ENCODE data around the gene ATP6AP1.

ATP6AP1 gene

GRCh38 chrX:154471839-154472684, 43.6 kb downstream of the ATP6AP1 start:
- no peak overlapping the region for H3K4me3 ChIP-seq (replicated peaks; ENCODE audit: low read depth, low read length)
- DNase-seq (ENCODE audit: extremely low read depth, low read depth), result no peak
- no peak for TF ChIP-seq CTCF (IDR thresholded peaks at IDR 0.05; ENCODE audit: low read depth, low read length, missing control alignments)

GRCh38 chrX:154472685-154473632, 44.5 kb downstream of the ATP6AP1 start:
- H3K4me3 ChIP-seq (replicated peaks; ENCODE audit: low read depth, low read length), result no peak overlapping the region
- TF ChIP-seq CTCF (IDR thresholded peaks at IDR 0.05; ENCODE audit: low read depth, low read length, missing control alignments), result no peak
- DNase-seq (ENCODE audit: extremely low read depth, low read depth), result no peak

- no peak for TF ChIP-seq CTCF (IDR thresholded peaks at IDR 0.05; ENCODE audit: low read depth, low read length, missing control alignments)
- DNase-seq (ENCODE audit: extremely low read depth, low read depth), result no peak
These were observed 45.2 kb downstream of the ATP6AP1 start for GRCh38 chrX:154473683-154474082.

GRCh38 chrX:154476821-154477220, 48.3 kb downstream of the ATP6AP1 start:
- no peak for TF ChIP-seq CTCF (IDR thresholded peaks at IDR 0.05; ENCODE audit: low read depth, low read length, missing control alignments)
- no peak for DNase-seq (ENCODE audit: extremely low read depth, low read depth)
- H3K4me3 ChIP-seq (replicated peaks; ENCODE audit: low read depth, low read length), result no peak overlapping the region

More at GRCh38 chrX:154473683-154474082, 45.2 kb downstream of the ATP6AP1 start:
- H3K4me3 ChIP-seq (replicated peaks; ENCODE audit: low read depth, low read length), result no peak overlapping the region

- no peak for TF ChIP-seq CTCF (IDR thresholded peaks at IDR 0.05; ENCODE audit: low read depth, low read length, missing control alignments)
- DNase-seq (ENCODE audit: extremely low read depth, low read depth), result no peak
- peak overlapping the region; percentile 45 for H3K4me3 ChIP-seq (replicated peaks; ENCODE audit: low read depth, low read length)
These were observed 49.5 kb downstream of the ATP6AP1 start for GRCh38 chrX:154477891-154478477.

Data from HFF-Myc (cell line).